Stimulated activated naive CD8-positive, alpha-beta T cell treated with anti-CD3 and anti-CD28 coated beads, Interleukin-15, Interleukin-2, amounts not matched to agents 100 U/mL and 50 U/mL, for 24 hours (primary cell): Measurements from ENCODE around the gene LETM1.

Experiments used
- ATAC-seq: fragments of 150-1000 bp; cut with Tn5 transposase; one replicate; pipeline ENCODE4 v1.10.0; 2021
- DNase-seq: peaks from one replicate; pipeline ENCODE4 v3.0.0; 2021

Gene LETM1

DNA sequence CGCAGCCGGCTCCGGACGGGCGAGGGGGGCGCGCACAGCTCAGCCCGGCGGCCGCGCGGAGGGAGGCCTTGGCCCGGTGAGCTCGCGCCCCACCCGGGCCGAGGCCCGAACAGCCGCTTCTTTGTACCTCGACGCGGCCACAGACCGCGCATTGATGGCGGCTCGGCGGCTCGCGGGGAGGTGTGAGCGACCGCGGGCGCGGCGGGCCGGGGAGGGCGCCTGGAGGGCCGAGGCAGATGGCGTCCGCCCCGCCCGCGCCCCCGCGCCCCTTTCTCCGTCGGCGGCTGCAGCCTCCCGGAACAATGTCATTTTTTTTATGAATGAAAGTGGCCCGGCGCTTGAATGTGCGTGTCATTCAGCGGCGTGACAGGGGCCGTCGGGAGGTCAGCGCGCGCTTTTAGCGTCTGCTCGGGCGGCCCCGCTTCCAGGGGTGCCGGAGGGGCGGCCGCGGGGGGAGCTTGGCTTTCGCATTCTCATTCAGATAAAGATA lies 61.1 kb downstream of the LETM1 start:
- peak; percentile 17 for DNase-seq
- ATAC-seq, result no peak

DNA sequence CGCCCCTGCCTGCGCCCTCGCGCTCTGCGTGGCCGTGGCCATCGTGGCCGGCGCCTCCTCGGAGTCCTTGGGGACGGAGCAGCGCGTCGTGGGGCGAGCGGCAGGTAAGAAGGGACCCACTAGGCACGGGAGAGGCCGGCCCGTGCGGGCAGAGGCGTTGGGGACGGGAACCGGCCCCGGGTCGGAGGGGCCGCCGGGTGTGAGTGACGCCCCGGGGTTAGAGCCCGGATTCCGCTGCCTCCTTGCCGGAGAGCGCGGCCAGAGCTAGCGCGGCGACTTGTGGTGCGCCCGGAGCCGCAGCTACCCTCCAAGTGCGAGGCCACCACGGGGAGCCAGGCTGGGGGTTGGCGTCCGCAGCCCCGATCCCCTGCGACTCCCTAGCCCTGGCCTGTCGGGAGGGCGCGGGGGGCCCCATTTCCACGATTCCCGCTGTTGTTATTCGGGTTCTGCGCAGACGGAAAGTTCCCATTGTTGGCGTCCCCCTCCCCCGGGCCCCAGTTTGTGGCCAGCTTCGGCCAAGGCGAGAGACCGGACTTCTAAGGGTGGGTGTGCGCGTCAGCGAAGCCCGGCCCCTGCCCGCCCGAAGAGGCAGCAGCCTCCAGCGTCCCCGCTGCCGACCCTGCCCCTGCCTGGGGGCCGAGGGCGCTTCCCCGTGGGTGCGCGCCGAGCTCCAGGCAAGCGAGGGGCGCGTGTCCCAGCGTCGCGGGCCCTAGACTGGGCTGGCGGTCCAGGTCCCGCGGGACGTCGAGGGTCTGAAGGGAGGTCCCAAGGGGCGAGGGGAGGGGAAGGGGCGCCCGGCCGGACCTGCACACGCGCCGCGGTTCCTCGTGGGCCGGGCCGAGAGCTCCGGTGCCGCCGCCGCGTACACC lies 61.8 kb downstream of the LETM1 start:
- DNase-seq (no peak), ATAC-seq (no peak)

DNA sequence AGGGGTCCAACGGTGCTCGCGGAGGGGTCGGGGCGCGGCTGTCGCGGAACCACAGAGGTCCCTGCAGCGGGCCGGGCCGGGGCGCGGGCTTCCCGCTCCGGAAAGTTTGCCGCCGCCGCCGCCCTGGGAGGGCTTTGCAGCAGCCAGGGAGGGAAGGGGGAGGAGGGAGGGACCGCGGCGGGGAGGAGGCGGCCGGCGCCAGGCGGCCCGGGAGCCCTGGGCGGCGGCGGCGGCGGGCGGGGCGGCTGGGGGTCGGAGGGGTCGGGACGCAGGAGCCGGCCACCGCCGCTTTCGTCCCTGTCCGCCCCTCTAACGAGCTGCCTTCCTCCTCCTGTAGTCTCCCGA lies 62.5 kb downstream of the LETM1 start:
- no peak for ATAC-seq
- DNase-seq, result peak; percentile 42

DNA sequence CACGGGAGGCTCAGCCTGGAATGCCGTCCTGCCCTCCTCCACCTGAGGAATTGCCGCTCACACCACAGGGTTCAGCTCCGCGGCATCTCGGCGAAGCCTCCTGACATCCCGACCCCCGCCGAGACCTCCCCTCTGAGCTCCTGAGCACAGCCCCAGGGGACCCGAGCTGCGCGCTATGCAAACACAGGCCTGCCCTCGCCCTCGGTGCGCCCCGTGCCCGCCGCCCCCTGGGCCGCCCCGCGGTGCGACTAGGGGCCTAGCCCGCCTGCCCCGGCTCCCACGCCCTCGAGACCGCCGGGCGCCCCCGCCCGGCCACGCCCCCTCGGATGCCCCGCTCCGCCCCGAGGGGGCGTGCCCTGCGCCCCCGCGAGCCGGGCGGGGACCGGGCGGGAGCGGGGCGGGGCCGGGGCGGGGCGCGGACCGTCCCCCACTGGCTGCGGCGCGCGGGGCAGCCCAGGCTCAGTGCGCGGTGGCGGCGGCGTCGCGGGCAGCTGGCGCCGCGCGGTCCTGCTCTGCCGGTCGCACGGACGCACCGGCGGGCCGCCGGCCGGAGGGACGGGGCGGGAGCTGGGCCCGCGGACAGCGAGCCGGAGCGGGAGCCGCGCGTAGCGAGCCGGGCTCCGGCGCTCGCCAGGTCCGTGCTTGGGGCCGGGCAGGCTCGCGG lies 63.0 kb downstream of the LETM1 start, which contains the start of gene FGFR3:
Gene FGFR3 (plus strand): TSS at position 462 of the 664 bp plus-strand sequence. CDS start 642 bp downstream, outside the sequence.
- ATAC-seq (peak; percentile 71), DNase-seq (peak; percentile 55)

DNA sequence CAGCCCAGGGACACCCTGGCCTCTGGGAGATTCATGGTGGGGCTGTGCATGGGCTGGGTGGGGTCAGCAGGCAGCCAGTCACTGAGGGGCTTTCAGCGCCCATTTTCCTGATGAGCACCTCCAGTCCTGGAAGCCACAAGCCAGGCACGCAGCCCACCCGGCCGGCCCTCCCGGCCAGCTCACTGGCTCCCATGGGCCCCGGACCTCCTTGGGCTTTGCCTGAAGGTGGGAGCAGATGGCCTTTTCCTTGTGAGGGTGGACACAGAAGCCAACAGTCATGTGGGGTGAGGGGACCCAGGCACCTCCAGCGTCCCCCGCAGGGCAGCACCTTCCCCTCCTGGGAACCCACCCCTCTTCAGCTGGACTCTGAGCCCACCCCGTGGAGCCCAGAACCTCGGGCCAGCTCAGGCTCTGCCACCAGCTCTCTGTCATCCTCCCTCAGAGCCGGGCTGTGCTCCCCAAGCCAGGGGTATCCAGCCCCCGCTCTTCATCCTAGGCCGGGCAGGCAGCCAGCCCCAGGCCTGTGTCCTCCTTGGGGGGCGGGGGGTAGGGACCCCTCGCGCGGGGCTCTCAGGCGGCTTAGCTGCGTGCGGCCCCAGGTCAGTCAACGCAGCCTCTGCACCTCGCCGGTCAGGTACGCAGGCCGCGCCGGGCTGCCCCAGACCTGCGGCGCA lies 63.7 kb downstream of the LETM1 start:
- no peak for DNase-seq
- ATAC-seq, result no peak

DNA sequence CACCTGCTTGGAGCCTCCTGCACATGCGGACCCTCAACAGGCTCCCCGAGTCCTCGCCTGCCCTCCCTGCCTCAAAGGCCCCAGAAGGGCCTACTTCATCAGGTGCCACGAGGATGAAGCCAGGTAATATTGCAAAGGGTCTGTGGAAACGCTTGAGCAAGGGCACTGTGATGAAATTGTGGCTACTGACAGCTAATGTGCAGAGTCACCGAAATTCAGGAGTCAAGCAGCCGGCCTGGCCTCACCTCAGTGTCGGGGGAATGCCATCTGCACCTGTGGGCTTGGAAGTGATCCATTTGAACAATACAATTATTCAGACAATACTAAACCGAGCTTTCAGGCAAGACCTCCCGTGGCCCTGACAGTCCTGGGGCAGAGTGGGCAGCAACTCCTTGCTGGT lies 66.0 kb downstream of the LETM1 start:
- DNase-seq (no peak), ATAC-seq (no peak)

DNA sequence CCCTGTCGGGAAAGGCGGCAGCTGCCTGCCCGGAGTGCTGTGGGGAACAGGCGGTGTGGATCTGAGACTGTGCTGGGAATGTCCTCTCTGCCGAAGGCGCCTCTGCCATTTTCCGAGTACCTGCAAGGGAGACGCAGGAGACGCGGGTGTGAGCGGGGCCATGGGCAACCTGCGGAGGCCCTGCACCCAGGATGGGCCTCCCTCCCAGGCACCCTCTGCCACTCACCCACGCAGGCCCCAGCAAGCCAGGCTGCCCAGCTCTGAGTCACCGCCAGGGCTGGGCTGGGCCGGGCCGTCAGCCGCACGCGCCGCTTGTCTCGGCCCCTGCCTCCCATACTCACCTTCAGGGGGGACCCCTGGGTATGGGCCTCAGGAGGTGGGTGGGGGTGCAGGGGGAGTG lies 66.4 kb downstream of the LETM1 start:
- ATAC-seq, result no peak
- no peak for DNase-seq

DNA sequence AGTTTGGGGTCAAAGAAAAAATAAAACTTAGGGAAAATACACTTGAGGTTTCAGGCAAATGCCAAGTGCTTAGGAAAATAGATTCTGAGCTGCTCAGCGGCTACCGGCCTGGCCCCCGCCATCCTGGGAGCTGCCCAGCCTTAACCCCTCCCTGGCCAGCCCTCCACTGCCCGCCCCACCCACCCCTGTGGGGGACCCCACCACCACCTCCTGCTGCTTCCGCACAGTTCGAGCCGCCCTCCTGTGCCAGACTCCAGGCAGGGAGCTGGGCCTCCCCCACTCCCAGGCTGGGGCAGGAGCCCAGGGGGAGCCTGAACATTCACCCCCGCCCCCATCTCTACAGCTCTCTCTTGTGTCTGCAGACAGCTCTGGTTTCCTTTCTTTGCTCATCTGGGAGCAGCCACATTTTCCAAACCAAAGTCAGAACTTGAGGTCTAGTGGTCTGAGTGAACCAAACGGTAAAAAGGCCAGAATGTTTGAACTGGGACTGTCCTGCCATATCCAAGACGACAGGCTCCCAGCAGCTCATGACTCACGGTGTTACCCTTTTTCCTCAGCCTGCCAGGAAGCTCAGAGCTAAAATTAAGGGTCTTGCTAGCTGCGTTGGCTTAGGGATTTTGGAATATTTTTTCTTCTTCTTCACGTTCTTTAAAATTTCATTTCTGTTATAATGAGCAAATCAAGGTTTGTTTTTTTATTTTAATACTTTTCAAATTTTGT lies 67.5 kb downstream of the LETM1 start:
- DNase-seq, result no peak
- ATAC-seq, result no peak

DNA sequence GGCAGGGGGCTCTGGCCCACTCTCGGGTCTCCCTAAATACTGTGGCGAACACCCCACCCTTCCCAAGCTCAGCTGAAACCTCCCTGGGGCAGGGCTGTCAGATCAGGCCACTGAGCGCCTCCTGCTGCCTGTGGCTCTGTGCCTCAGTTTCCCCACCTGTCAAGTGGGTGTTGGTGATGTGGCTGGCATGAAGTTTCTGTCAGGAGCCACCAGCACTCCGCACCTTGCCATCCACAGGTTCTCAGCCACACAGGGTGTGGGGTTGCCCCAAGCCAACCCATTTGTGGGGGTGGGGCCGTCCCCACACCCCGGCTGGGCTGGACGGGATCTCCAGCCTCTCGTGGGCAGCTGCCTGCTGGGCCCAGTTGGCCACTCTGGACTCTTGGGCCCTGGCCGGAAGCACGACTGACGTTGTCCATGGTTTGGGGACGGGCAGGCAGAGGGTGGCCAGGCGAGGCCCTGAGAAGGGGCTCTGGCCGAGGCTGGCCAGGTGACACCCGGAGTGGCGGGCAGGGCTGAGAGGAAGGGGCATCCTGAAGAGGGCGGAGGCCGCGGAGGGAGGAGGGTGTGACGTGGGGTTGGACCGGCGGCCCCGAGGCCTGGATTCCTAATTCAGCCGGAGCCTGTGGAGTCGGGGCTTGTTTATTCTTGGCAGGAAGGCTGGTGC lies 68.4 kb downstream of the LETM1 start:
- ATAC-seq, result no peak
- DNase-seq, result no peak

DNA sequence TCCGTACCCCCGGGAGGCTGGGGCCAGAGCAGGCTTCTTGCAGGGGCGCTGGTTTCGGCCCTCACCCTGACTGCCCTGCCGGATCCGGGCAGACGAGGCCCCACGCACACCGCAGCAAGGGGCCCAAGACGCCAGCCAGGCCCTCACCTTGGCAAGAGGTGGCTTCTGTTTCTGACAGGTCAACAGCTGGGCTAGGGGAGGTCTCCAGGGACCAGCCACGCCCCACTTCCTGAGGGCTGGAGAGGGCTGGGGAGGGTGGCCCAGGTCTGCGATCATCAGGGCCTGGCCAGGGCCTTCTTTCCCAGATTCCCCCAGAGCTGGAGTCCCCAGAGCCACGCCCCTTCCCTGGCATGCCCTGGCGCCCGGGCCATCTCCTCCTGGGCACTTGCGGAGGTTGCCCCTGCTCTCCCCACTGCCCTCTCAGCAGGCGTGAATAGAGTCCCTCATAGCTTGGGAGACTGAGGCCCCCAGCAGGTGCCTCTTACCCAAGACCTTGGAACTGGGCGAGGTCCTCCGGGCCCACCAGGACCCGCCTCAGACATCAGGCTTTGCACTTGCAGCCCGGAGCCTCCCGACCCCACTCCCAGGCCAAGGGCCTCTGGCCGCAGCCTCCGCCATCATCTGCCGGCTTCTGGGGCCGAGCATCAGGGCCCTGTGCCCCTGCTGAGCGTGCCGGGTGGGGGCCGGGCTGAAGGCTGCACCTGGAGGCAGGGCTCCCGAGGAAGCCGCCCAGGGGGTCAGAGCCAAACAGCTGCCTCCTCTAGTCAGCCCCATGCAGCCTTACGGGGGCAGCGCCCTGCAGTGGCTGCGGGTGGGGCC lies 69.2 kb downstream of the LETM1 start:
- no peak for DNase-seq

DNA sequence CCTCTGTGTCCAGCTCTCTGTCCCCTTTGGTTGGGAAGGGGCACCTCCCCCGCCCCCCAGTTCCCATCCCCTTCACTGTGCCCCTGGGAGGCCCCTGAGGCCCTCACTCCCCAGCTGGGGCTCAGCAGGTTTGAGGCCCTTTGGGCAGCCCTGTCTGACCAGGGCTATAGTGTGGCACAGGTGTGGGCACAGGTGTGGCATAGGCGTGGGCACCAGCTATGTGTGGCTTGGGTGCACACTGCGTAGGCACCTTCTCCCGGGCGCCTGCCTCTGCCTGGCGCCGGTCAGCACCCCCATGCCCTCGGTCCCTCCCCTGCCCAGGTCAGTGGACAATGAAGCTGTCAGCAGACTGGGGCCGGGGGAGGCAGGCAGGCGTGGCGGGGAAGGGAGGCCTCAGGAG lies 70.4 kb downstream of the LETM1 start:
- DNase-seq (no peak), ATAC-seq (no peak)

More for the DNA sequence above, 69.2 kb downstream of the LETM1 start:
- no peak for ATAC-seq

DNA sequence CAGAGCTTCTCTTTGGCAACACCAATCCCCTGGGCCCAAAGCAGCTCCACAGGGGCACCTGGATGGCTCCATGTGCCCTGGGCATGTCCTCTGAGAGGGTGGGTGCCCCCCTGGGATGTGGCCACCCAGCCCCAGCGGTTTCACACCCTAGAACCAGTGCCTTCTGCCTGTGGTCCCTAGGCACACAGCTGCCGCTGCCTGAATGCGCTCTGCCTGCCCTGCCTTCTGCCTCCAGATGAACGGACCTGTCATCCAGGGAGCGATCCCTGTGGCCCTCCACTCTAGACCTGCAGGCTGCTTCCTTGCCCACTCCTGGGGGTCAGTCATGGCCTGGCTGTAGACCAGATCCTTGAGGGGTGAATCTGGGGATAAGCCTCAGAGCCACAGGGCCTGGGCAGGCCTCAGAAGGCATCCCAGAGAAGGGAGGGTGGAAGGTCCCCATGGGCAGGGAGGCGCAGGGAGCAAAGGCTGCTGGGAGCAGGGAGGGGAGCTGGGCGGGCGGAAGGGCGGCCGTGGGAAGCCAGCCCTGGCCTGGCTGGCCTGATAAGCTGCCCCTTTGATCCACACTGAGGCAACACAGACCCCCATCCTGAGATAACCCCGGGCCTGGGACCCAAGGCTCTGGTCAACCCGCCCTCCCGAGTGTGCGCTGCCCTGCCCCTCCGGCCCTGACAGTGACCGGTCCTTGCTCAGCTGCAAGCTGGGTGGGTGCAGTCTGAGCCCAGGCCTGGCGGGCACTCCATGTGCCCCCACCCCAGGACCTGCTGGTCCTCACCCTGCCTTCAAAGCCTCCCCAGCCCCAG lies 71.0 kb downstream of the LETM1 start:
- ATAC-seq (no peak), DNase-seq (no peak)

DNA sequence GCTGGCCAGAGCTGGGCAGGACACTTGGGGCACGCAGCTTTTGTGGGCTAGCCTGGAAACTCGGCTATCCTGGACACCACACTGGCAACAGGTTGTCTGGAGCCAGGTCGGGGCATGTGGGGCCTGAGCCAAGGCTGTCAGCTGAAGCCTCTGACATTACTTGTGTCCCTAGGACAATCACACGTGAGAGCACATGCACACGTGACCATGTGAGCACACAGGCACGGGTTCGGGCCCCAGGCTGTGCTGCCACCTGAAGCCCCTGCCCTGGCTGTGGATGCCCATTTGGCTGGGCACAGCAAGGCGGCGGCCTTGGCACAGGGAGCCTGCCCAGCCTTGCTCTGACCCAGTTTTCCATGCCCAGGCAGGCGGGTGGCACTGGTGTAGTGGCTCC lies 71.6 kb downstream of the LETM1 start:
- DNase-seq, result no peak
- ATAC-seq, result no peak

DNA sequence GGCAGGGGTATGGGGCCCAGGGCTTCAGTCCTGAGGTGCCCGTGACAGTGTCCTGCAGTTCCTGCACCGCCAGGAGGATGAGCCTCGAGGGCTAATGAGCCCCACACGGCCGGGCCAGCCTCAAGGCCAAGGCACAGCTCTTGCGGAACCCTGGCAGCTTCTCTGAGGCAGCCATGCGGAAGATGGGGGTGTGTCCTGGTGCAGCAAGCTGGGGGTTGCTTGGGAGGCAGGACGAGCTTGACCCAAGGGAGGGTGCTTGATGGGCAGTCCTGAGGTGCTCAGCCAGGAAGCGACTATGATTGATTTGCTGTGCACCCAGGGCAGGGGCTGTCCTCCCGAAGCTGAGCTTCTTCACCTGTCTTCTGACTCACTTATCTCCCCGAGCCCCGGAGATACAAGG lies 72.0 kb downstream of the LETM1 start:
- no peak for ATAC-seq
- no peak for DNase-seq

DNA sequence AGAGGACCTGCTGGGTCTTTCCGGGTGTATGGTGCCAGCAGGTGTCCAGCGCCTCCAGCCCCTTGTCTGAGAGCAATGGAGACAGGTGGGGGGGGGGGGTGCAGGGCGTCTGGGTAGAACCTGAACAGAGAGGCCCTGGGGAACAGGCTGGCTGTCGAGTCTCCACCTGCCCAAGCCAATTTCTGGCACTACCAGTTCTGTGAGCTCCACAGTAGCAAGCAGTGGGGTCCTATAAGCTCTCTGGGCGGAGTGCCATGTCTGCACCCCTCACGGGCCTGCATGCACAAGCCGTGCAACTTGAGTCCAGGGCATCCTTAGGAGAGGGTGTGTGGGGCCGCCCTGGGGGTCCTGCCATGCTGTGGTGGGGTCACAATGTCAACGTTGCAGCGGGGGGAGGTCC lies 72.9 kb downstream of the LETM1 start:
- DNase-seq (no peak), ATAC-seq (no peak)

DNA sequence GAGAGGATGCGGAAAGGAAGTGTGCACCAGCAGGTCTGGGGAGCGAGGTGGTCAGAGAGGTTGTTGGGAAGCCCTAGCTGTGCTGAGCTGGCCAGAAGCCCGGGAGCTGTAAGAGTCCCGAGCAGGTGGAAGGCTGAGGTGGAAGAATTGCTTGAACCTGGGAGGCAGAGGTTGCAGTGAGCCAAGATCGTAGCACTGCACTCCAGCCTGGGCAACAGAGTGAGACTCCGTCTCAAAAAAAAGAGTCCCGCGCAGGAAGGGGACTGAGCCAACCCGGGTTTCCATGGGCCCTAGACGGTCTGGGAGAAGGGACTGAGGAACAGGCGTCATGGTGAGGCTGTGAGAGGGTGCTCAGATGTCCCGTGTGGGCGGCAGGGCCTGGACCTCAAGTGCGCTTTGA lies 75.5 kb downstream of the LETM1 start:
- no peak for DNase-seq
- no peak for ATAC-seq

DNA sequence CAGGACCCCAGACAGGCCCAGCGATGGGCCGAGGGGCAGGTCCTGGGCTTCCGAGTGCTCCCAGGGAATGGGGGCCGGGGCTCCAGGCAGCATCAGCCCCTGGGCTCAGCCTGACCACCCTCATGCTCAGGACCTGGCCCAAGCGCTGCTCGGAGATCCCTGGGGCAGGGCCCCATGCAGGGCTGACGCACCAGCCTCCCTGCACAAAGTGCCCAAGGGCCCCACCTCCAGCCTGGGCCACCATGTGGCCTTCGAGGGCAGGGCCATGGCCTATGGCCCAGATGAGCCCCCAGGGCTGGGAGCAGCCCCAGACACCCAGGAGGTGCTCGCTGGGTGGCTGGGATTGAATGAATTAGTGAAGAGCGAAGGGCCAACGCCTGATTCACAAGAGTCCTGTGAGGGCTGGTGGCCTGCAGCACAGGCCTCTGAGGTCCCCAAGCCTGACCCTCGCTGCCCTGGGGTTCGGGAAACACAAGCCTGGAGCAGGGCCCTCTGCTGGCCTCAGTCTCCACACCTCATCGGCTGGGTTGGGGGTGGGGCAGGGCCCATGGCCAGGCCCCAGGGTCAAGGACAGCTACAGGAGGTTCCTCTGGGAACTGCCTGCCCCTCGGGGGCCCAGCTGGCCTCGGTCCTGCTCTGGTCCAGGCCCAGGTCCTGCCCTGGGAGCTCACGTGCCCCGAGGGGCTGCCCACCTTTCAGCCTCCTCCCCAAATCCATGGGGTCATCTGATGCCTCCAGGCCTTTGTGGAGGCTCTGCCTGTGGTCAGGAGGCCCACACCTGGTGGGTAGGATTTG lies 76.2 kb downstream of the LETM1 start:
- no peak for DNase-seq
- ATAC-seq, result no peak

DNA sequence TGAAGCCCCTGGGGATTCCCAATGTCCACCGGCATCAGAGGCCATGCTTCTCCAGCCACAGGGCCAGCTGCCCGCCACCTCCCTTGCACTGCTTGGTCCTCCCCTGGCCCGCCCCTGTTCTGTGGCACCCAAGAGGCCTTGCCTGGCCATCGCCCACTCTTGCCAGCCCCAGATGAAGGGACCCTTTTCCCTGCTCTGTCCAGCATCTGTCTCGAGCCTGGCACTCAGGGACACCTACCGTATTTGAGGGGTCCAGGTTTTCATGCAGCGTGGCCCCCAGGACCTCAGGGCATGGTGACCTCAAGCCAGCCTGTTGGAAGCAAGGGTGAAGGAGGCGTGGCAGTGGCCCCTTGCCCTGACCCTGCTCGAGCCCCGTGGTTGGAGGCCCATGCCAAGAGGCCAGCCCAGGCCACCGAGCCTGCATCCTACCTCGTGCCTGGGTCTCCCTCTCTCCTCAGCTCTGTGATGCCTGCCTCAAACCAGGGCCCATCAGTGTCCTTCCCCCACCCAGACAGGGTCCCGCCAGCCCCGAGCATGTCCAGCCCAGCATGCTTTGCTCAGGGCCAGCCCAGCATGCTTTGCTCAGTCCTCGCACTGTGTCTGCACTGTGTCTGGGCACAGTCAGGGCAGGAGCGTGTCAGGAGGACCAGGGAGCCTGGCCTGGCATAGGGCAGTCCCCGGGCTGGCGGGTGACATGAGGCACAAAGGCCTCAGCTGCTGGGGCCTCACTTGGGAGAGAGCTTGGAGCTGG lies 77.1 kb downstream of the LETM1 start:
- no peak for ATAC-seq
- DNase-seq, result no peak
